Type B pancreatic cell (in vitro differentiated cells): ENCODE data around the gene UHRF2. TPM values are rescaled to one million over a fixed set of nuclear protein-coding genes. Genes with fewer than 3 reads are reported as not detected.
"Not testable (repeated sequence)": the region's sequence is repeated elsewhere in the genome, so short reads cannot be mapped to it uniquely, and the experiment has no call there.

Experiments used
- DNase-seq: peaks from one replicate; pipeline ENCODE4 v3.0.0; 2021; ENCODE audit warnings: mixed read lengths; ENCODE audit not compliant: unreplicated experiment; ENCODE audit errors: extremely low spot score
- H3K27ac Mint-ChIP-seq: 2 replicates; pipeline ENCODE4 v1.8.0; 2021; ENCODE audit warnings: mild to moderate bottlenecking, mixed read lengths
- H3K27me3 Mint-ChIP-seq: 2 replicates; pipeline ENCODE4 v1.8.0; 2021; ENCODE audit warnings: mixed read lengths
- H3K36me3 Mint-ChIP-seq: 2 replicates; pipeline ENCODE4 v1.8.0; 2021; ENCODE audit warnings: mixed read lengths
- H3K4me1 Mint-ChIP-seq: one replicate; pipeline ENCODE4 v1.8.0; 2021; ENCODE audit warnings: mixed read lengths; ENCODE audit not compliant: unreplicated experiment
- H3K4me3 Mint-ChIP-seq: 2 replicates; pipeline ENCODE4 v1.8.0; 2021; ENCODE audit warnings: mild to moderate bottlenecking, mixed read lengths
- H3K9me3 Mint-ChIP-seq: 2 replicates; pipeline ENCODE4 v1.8.0; 2021; ENCODE audit warnings: mixed read lengths
- CTCF ChIP-seq: fragments of 200-600 bp; sonication (generic); conservative IDR thresholded peaks from 2 replicates; pipeline ENCODE4 v1.5.0; 2021; ENCODE audit warnings: antibody characterized with exemption, mild to moderate bottlenecking
- total RNA-seq: library from RNA; stranded (reverse); gene quantifications from 2 replicates; pipeline ENCODE4 v1.2.1, GENCODE V29; 2021; ENCODE audit warnings: low replicate concordance

Gene UHRF2
- total RNA-seq, 1 donor from 2014 or later, result 61.0 TPM

GRCh38 chr9:6512085-6512657 is 99.2 kb downstream of the UHRF2 start:
- DNase-seq, result no peak
- H3K27me3 Mint-ChIP-seq, result no peaks in the 10 kb centered on the region
- no peak overlapping the region for H3K4me3 Mint-ChIP-seq
- H3K36me3 Mint-ChIP-seq, result peaks cover 15% of the 10 kb centered on the region
- no peak overlapping the region for H3K27ac Mint-ChIP-seq
- no peaks in the 10 kb centered on the region for H3K9me3 Mint-ChIP-seq
- H3K4me1 Mint-ChIP-seq, result no peaks in the 10 kb centered on the region
- TF ChIP-seq CTCF, result no peak

- Mint-ChIP-seq H3K36me3 (peaks cover 14% of the 10 kb centered on the region), H3K4me1 (peaks cover 4% of the 10 kb centered on the region), H3K9me3 (no peaks in the 10 kb centered on the region), H3K27me3 (no peaks in the 10 kb centered on the region), H3K4me3 (no peak overlapping the region), H3K27ac (no peak overlapping the region)
- no peak for DNase-seq
- no peak for TF ChIP-seq CTCF
Observed at GRCh38 chr9:6522263-6522662, 109.3 kb downstream of the UHRF2 start.

GRCh38 chr9:6525326-6526045 is 112.5 kb downstream of the UHRF2 start:
- H3K9me3 Mint-ChIP-seq, result no peaks in the 10 kb centered on the region
- no peak for TF ChIP-seq CTCF
- DNase-seq, result no peak
- H3K36me3 Mint-ChIP-seq, result peaks cover 11% of the 10 kb centered on the region
- no peaks in the 10 kb centered on the region for H3K27me3 Mint-ChIP-seq
- H3K4me1 Mint-ChIP-seq, result peaks cover 4% of the 10 kb centered on the region
- no peak overlapping the region for H3K4me3 Mint-ChIP-seq
- H3K27ac Mint-ChIP-seq, result no peak overlapping the region

GRCh38 chr9:6535594-6535993 is 122.6 kb downstream of the UHRF2 start:
- H3K4me3 Mint-ChIP-seq, result no peak overlapping the region
- no peak for DNase-seq
- H3K27me3 Mint-ChIP-seq, result no peaks in the 10 kb centered on the region
- no peak overlapping the region for H3K27ac Mint-ChIP-seq
- no peaks in the 10 kb centered on the region for H3K9me3 Mint-ChIP-seq
- no peaks in the 10 kb centered on the region for H3K36me3 Mint-ChIP-seq
- no peak for TF ChIP-seq CTCF
- H3K4me1 Mint-ChIP-seq, result no peaks in the 10 kb centered on the region

- DNase-seq, result no peak
- H3K9me3 Mint-ChIP-seq, result no peaks in the 10 kb centered on the region
- no peaks in the 10 kb centered on the region for H3K4me1 Mint-ChIP-seq
- no peaks in the 10 kb centered on the region for H3K27me3 Mint-ChIP-seq
- no peaks in the 10 kb centered on the region for H3K36me3 Mint-ChIP-seq
- H3K4me3 Mint-ChIP-seq, result no peak overlapping the region
- no peak for TF ChIP-seq CTCF
- H3K27ac Mint-ChIP-seq, result no peak overlapping the region
Observed at GRCh38 chr9:6538666-6539071, 125.7 kb downstream of the UHRF2 start.

- not testable (repeated sequence) for H3K4me3 Mint-ChIP-seq, DNase-seq, H3K9me3 Mint-ChIP-seq, H3K27me3 Mint-ChIP-seq, H3K4me1 Mint-ChIP-seq, H3K36me3 Mint-ChIP-seq, H3K27ac Mint-ChIP-seq
Observed at GRCh38 chr9:6542617-6543016, 129.6 kb downstream of the UHRF2 start.
